Breast epithelium (tissue), 3 donors: ENCODE data around the gene TMEM123.

ENCODE experiments used
- POLR2A ChIP-seq: fragments of 450-650 bp; IDR thresholded peaks from one replicate; pipeline ENCODE4 v1.6.1; 2016; ENCODE audit warnings: antibody characterized with exemption, mild to moderate bottlenecking, moderate library complexity
- TF ChIP-seq, protein P1 (sequence below), 3 donors: fragments of 450-650 bp; IDR thresholded peaks; one replicate each; pipeline ENCODE4 v1.5.1; 2016 to 2017; ENCODE audit warnings: antibody characterized with exemption in 3 of 3, mild to moderate bottlenecking in 3 of 3, moderate library complexity in 3 of 3

DNA sequence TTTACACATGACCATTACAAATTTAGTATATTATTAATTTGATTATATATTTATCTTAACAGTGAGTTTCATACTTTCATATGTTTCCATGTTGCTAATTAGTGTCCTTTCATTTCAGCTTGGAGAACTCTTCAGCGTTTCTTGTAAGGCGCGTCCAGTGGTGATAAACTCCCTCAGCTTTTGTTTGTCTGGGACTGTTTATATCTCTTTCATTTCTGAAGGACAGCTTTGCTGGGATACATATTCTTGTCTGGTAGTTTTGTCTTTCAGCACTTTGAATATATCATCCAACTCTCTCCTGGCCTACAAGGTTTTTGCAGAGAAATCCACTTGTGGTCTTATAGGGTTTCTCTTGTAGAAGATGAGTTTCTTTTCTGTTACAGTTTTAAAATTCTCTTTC is 93.2 kb downstream of the TMEM123 start:
- TF ChIP-seq, protein P1, sequence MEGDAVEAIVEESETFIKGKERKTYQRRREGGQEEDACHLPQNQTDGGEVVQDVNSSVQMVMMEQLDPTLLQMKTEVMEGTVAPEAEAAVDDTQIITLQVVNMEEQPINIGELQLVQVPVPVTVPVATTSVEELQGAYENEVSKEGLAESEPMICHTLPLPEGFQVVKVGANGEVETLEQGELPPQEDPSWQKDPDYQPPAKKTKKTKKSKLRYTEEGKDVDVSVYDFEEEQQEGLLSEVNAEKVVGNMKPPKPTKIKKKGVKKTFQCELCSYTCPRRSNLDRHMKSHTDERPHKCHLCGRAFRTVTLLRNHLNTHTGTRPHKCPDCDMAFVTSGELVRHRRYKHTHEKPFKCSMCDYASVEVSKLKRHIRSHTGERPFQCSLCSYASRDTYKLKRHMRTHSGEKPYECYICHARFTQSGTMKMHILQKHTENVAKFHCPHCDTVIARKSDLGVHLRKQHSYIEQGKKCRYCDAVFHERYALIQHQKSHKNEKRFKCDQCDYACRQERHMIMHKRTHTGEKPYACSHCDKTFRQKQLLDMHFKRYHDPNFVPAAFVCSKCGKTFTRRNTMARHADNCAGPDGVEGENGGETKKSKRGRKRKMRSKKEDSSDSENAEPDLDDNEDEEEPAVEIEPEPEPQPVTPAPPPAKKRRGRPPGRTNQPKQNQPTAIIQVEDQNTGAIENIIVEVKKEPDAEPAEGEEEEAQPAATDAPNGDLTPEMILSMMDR (IDR thresholded peaks at IDR 0.05) = no peak
- TF ChIP-seq POLR2A = no peak
